ENCODE data around the gene TM4SF18.
"Not testable (repeated sequence)": the region's sequence is repeated elsewhere in the genome, so short reads cannot be mapped to it uniquely, and the experiment has no call there.

TM4SF18 gene

GRCh38 chr3:149333176-149333859 is at the start of gene TM4SF18:
Gene TM4SF18 (minus strand): TSS chr3:149333636. CDS start chr3:149333382, 254 bp downstream.
- no peaks in the 10 kb centered on the region for H3K4me1 Mint-ChIP-seq
- H3K27me3 Mint-ChIP-seq: no peaks in the 10 kb centered on the region
- H3K36me3 Mint-ChIP-seq: no peaks in the 10 kb centered on the region
- no peak within 1 kb of the TSS for H3K27ac Mint-ChIP-seq
- CTCF ChIA-PET: interaction anchor here (0.9 to 1.2 kb wide), 2 partner anchors 9 to 213 kb away, joined by 4 to 5 read pairs; no protein-coding TSS in a partner anchor
- H3K9me3 Mint-ChIP-seq: no peaks in the 10 kb centered on the region
- H3K4me3 Mint-ChIP-seq: no peak within 1 kb of the TSS
- no peak for DNase-seq

DNA sequence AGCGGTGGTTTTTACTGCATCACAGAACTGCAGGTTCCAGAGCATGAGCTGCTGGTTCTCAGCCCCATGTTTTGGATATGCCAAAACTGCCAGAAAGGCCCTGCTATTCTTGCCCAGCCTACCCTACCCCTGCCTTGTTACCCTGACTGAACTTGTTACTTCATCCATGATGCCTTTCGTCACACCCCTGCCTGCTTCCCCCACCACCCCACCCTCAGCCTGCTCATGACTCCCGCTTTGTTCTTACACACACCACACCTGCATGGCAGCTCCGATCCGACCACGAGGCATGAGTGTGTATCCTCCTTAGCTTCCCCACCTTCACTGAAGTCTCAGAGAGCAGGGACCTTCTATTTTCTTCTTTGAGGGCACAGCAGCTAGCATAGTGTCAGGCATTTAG is 49.1 kb upstream of the TM4SF18 start:
- Mint-ChIP-seq H3K27ac (no peak overlapping the region), H3K27me3 (peaks cover 9% of the 10 kb centered on the region), H3K9me3 (no peaks in the 10 kb centered on the region), H3K36me3 (no peaks in the 10 kb centered on the region), H3K4me1 (no peaks in the 10 kb centered on the region), H3K4me3 (no peak overlapping the region)
- DNase-seq: no peak
- CTCF ChIA-PET: no interaction called here

GRCh38 chr3:149382101-149382467 is 48.6 kb upstream of the TM4SF18 start:
- DNase-seq: no peak
- Mint-ChIP-seq H3K9me3 (no peaks in the 10 kb centered on the region), H3K4me1 (no peaks in the 10 kb centered on the region), H3K4me3 (no peak overlapping the region), H3K36me3 (no peaks in the 10 kb centered on the region), H3K27me3 (peaks cover 11% of the 10 kb centered on the region), H3K27ac (no peak overlapping the region)
- CTCF ChIA-PET: no interaction called here

- Mint-ChIP-seq H3K4me3 (no peak overlapping the region), H3K9me3 (no peaks in the 10 kb centered on the region), H3K27me3 (peaks cover 6% of the 10 kb centered on the region), H3K36me3 (no peaks in the 10 kb centered on the region), H3K27ac (no peak overlapping the region), H3K4me1 (no peaks in the 10 kb centered on the region)
- CTCF ChIA-PET: no interaction called here
- no peak for DNase-seq
Measured at GRCh38 chr3:149381173-149382100, 48.0 kb upstream of the TM4SF18 start.

GRCh38 chr3:149380220-149380619 is 46.8 kb upstream of the TM4SF18 start:
- H3K4me1 Mint-ChIP-seq, CTCF ChIA-PET, H3K27ac Mint-ChIP-seq, H3K36me3 Mint-ChIP-seq, DNase-seq, H3K27me3 Mint-ChIP-seq, H3K9me3 Mint-ChIP-seq, H3K4me3 Mint-ChIP-seq: not testable (repeated sequence)

DNA sequence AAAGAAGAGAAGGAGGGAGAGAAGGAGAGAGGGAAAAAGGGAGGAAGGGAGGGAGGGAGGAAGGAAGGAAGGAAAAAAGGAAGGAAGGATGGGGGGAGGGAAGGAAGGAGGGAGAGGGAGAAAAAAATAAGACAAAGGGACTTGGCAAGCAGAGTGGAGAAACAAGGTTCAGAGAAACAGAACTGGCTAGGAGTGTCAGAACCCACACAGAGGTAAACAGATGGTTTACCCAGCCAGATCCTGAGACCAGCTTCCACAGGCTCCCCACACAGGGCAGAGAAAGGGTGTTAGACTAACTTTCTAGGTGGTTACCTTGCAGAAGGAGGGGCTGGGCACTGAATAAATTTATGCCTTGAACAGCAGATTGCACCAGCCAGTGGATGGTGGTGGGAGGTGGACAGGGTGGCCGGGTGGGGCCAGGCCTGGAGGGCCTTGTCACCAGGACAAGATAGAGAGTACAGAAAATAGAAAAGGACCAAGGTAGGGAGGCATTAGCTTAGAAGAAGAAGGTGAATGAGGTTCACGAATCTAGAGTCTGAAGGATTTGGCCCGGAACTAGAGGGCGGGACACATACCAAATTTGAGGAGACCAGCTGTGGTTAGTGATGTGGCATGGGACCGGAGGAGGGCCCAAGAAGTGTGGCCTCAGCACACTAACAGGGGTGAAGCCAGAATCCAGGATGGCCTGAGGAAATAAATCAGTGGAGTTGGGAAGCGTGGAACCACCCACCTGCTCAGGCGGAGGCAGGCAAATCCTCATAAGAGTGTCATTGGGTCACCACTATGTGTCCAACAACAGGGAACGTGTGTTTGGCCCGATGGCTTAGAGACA is 45.3 kb upstream of the TM4SF18 start:
- CTCF ChIA-PET: no interaction called here
- H3K27ac Mint-ChIP-seq: no peak overlapping the region
- H3K27me3 Mint-ChIP-seq: peaks cover 6% of the 10 kb centered on the region
- DNase-seq: no peak
- no peaks in the 10 kb centered on the region for H3K4me1 Mint-ChIP-seq
- H3K4me3 Mint-ChIP-seq: no peak overlapping the region
- H3K36me3 Mint-ChIP-seq: no peaks in the 10 kb centered on the region
- no peaks in the 10 kb centered on the region for H3K9me3 Mint-ChIP-seq

GRCh38 chr3:149377408-149378364 is 44.2 kb upstream of the TM4SF18 start, which contains the start of gene TM4SF1:
Gene TM4SF1 (minus strand): TSS chr3:149377649. CDS start chr3:149377547, 102 bp downstream.
- no peaks in the 10 kb centered on the region for H3K4me1 Mint-ChIP-seq
- DNase-seq: no peak
- H3K9me3 Mint-ChIP-seq: no peaks in the 10 kb centered on the region
- H3K27me3 Mint-ChIP-seq: peaks cover 6% of the 10 kb centered on the region
- H3K4me3 Mint-ChIP-seq: no peak within 1 kb of the TSS
- CTCF ChIA-PET: no interaction called here
- H3K36me3 Mint-ChIP-seq: no peaks in the 10 kb centered on the region
- no peak within 1 kb of the TSS for H3K27ac Mint-ChIP-seq

DNA sequence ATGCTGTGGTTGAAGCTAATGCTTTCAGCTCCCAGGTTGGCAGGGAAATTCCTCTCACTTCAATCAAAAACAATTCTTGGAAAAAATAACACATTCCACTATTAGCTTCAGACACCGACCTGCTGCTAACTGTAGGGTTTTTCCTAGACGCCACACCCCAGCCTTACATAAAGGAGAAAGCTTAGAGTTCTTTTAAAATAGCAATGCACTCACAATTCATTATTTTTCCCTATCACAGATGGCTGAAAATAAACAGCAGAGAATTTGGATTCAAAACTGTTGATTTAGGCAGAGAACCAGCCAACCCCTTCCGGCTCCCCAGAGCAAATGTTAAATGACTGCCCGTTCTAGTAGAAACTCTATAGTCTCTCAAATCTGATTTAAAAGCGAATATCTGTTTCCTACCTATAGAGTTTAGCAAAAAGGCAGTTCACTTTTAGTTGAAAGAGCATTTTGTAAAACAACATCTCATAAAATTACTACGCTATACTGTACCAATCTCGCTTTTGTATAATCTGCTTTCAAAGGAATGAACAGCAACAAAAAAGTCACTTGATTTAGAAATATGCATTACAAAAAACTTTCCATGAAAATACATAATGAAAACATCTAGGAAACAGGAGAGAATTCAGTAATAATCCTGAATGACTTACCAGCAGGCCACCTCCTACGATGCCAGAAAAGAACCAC is 43.4 kb upstream of the TM4SF18 start:
- CTCF ChIA-PET: no interaction called here
- no peaks in the 10 kb centered on the region for H3K4me1 Mint-ChIP-seq
- no peak overlapping the region for H3K27ac Mint-ChIP-seq
- H3K9me3 Mint-ChIP-seq: no peaks in the 10 kb centered on the region
- no peaks in the 10 kb centered on the region for H3K36me3 Mint-ChIP-seq
- peaks cover 6% of the 10 kb centered on the region for H3K27me3 Mint-ChIP-seq
- DNase-seq: no peak
- H3K4me3 Mint-ChIP-seq: no peak overlapping the region

DNA sequence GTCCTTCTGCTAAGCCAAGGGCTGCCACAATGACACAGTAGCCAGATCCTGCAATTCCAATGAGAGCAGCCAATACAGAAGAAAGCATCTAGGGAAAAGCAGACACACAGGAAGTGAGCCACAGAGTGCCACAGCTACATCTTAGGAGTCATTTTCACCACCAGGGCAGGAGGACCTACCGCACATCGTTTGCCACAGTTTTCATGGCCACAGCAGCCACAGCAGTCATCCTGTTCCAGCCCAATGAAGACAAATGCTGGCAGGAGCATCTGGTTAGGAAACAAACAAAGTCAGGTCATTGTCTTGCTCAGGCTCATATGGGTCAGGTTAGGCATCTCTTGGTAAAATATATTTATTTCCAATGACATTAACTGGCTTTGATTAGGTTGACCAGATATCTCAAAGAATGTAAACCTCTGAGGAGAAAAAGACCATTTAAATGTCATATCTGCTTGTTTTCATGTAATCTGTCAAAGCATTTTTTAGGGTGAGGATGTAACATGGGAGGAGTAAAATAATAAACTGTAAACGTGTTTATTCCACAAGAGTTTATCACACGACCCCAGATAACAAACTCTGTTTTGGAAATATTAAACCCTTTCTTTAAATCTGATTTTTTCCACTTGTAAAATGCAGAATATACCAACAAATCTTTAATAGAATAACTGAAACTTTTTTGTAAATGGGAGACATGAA is 42.2 kb upstream of the TM4SF18 start:
- Mint-ChIP-seq H3K4me1 (no peaks in the 10 kb centered on the region), H3K27ac (no peak overlapping the region), H3K4me3 (no peak overlapping the region), H3K27me3 (peaks cover 6% of the 10 kb centered on the region), H3K9me3 (no peaks in the 10 kb centered on the region), H3K36me3 (no peaks in the 10 kb centered on the region)
- CTCF ChIA-PET: no interaction called here
- DNase-seq: no peak

DNA sequence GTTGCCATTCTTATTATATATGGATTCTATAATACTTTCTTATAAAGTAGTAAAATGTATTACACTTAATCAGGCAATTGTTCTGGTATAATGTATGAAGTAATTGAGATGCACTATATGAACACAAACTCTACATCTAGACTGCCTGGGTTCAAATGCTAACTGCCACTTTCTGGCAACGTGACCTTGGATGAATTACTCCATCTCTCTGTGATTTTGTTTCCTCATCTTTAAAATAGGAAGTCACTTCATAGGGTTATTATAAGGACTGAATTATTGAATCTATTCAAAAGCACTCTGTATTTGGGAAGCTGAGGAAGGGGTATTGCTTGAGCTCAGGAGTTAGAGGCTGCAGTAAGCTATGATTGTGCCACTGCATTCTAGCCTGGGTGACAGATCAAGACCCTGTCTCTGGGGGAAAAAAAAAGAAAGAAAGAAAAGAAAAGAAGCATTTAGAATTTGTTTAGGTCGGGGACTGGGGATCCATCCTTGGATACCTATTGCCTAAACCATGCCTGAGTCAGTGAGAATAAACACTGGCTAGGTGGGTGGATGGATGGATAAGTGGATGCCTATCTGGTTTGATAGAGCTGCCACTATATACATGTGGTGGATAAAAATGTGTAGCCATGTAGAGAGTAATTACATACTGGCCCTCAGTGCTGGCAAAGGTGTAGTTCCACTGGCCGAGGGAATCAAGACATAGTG is 41.5 kb upstream of the TM4SF18 start:
- Mint-ChIP-seq H3K27ac (no peak overlapping the region), H3K4me1 (no peaks in the 10 kb centered on the region), H3K27me3 (peaks cover 6% of the 10 kb centered on the region), H3K9me3 (no peaks in the 10 kb centered on the region), H3K4me3 (no peak overlapping the region), H3K36me3 (no peaks in the 10 kb centered on the region)
- no peak for DNase-seq
- CTCF ChIA-PET: no interaction called here

DNA sequence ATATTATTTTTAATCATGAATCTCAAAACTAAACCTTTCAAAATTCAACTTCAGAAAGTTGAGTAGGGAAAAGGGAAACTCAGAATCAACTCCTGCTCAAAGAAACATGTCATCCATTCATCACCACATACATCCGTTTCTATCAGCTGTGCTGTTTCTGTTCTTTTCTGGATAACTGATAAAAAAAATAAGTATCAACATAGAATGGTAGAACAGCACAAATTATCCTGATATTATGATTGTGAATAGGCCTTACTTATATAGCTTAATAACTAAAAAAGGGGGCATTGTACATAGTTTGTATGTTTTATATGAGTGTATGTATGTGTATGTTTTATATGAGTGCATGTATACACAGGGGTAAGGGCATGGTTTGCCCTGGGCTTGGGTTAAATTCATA is 41.0 kb upstream of the TM4SF18 start:
- Mint-ChIP-seq H3K4me1 (no peaks in the 10 kb centered on the region), H3K27me3 (peaks cover 6% of the 10 kb centered on the region), H3K27ac (no peak overlapping the region), H3K4me3 (no peak overlapping the region), H3K9me3 (no peaks in the 10 kb centered on the region), H3K36me3 (no peaks in the 10 kb centered on the region)
- CTCF ChIA-PET: no interaction called here
- no peak for DNase-seq
